Memory B cell (primary cell): ENCODE measurements around the gene TAF11L11.
"Not testable (repeated sequence)": the region's sequence is repeated elsewhere in the genome, so short reads cannot be mapped to it uniquely, and the experiment has no call there.

ENCODE experiments used
- ATAC-seq: fragments of 150-1000 bp; cut with Tn5 transposase; 2 replicates; pipeline ENCODE4 v1.10.0; 2021; ENCODE audit warnings: low read depth, mild to moderate bottlenecking, moderate library complexity
- DNase-seq, 2 donors: peaks; one replicate each; pipeline ENCODE4 v3.0.0; 2022; ENCODE audit warnings: low spot score in 2 of 2
- H3K27ac Mint-ChIP-seq: one replicate; pipeline ENCODE4 v1.8.0; 2022; ENCODE audit warnings: mild to moderate bottlenecking, moderate library complexity, mixed read lengths
- H3K27me3 Mint-ChIP-seq: one replicate; pipeline ENCODE4 v1.8.0; 2022; ENCODE audit warnings: mixed read lengths
- H3K36me3 Mint-ChIP-seq: one replicate; pipeline ENCODE4 v1.8.0; 2022; ENCODE audit warnings: mild to moderate bottlenecking, mixed read lengths
- H3K4me1 Mint-ChIP-seq: one replicate; pipeline ENCODE4 v1.8.0; 2022; ENCODE audit warnings: mixed read lengths
- H3K4me3 Mint-ChIP-seq: one replicate; pipeline ENCODE4 v1.8.0; 2022; ENCODE audit warnings: mild to moderate bottlenecking, moderate library complexity, mixed read lengths
- H3K9me3 Mint-ChIP-seq: one replicate; pipeline ENCODE4 v1.8.0; 2022; ENCODE audit warnings: mixed read lengths

The TAF11L11 gene

DNA sequence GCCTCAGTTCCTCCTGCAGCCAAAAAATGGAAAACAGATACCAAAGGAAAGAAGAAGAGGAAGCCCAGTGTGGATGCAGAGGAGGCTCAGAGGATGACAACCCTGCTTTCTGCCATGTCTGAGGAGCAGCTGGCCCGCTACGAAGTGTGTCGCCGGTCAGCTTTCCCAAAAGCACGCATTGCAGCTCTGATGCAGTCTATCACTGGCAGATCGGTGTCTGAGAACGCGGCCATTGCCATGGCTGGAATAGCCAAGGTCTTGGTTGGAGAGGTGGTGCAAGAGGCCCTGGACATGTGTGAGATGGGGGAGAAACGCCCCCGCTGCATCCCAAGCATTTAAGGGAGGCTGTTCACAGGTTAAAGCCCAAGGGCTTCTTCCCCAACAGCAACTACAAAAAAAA, 45.2 kb downstream of the TAF11L11 start:
- ATAC-seq, H3K9me3 Mint-ChIP-seq, H3K4me3 Mint-ChIP-seq, H3K36me3 Mint-ChIP-seq, H3K4me1 Mint-ChIP-seq, H3K27me3 Mint-ChIP-seq, DNase-seq, H3K27ac Mint-ChIP-seq: not testable (repeated sequence)

GRCh38 chr5:17655201-17655759, 51.3 kb downstream of the TAF11L11 start:
- not testable (repeated sequence) for H3K36me3 Mint-ChIP-seq, H3K27ac Mint-ChIP-seq, H3K4me3 Mint-ChIP-seq, ATAC-seq, H3K4me1 Mint-ChIP-seq, DNase-seq, H3K27me3 Mint-ChIP-seq, H3K9me3 Mint-ChIP-seq
